ENCODE results near the gene CYP26C1.
"Not testable (repeated sequence)": the region's sequence is repeated elsewhere in the genome, so short reads cannot be mapped to it uniquely, and the experiment has no call there.

CYP26C1 gene

GRCh38 chr10:93097386-93097785, 36.8 kb downstream of the CYP26C1 start:
- ChIA-PET CTCF (interaction anchor here (0.5 to 1.0 kb wide), 4 partner anchors 17 to 981 kb away, joined by 3 to 4 read pairs (median 4); no protein-coding TSS in a partner anchor), POLR2A (ENCODE audit: low non-redundant PET) (no interaction called here)
- no peak for DNase-seq (ENCODE audit: low spot score)
- no peak overlapping the region for H3K27ac ChIP-seq
- no peak for TF ChIP-seq CTCF (conservative IDR thresholded peaks at IDR 0.05; ENCODE audit: low read depth)

GRCh38 chr10:93098816-93099215, 38.2 kb downstream of the CYP26C1 start:
- H3K27ac ChIP-seq: no peak overlapping the region
- ChIA-PET CTCF (interaction anchor here (0.6 to 0.8 kb wide), 2 partner anchors 16 to 19 kb away, joined by 3 to 5 read pairs; no protein-coding TSS in a partner anchor), POLR2A (ENCODE audit: low non-redundant PET) (no interaction called here)
- DNase-seq (ENCODE audit: low spot score): no peak
- TF ChIP-seq CTCF (conservative IDR thresholded peaks at IDR 0.05; ENCODE audit: low read depth): no peak

GRCh38 chr10:93099670-93100069, 39.1 kb downstream of the CYP26C1 start:
- ChIA-PET POLR2A (ENCODE audit: low non-redundant PET) (no interaction called here), CTCF (interaction anchor here (0.6 kb wide), 1 partner anchor 94 kb away, joined by 5 read pairs; no protein-coding TSS in a partner anchor)
- no peak for TF ChIP-seq CTCF (conservative IDR thresholded peaks at IDR 0.05; ENCODE audit: low read depth)
- no peak overlapping the region for H3K27ac ChIP-seq
- no peak for DNase-seq (ENCODE audit: low spot score)

- H3K27ac ChIP-seq; POLR2A ChIA-PET (ENCODE audit: low non-redundant PET); DNase-seq (ENCODE audit: low spot score): not testable (repeated sequence)
- CTCF ChIA-PET: interaction anchor here (0.8 kb wide), 1 partner anchor 15 kb away, joined by 3 read pairs; no protein-coding TSS in a partner anchor
Observed at GRCh38 chr10:93101148-93101547, 40.5 kb downstream of the CYP26C1 start.

- DNase-seq (ENCODE audit: low spot score): no peak
- TF ChIP-seq CTCF (conservative IDR thresholded peaks at IDR 0.05; ENCODE audit: low read depth): no peak
- ChIA-PET POLR2A (ENCODE audit: low non-redundant PET) (no interaction called here), CTCF (no interaction called here)
- H3K27ac ChIP-seq: no peak overlapping the region
Observed at GRCh38 chr10:93103953-93104352, 43.4 kb downstream of the CYP26C1 start.

- DNase-seq (ENCODE audit: low spot score): no peak
- ChIA-PET CTCF (no interaction called here), POLR2A (ENCODE audit: low non-redundant PET) (no interaction called here)
- TF ChIP-seq CTCF (conservative IDR thresholded peaks at IDR 0.05; ENCODE audit: low read depth): no peak
- H3K27ac ChIP-seq: no peak overlapping the region
Observed at GRCh38 chr10:93106631-93107072, 46.1 kb downstream of the CYP26C1 start.

GRCh38 chr10:93110472-93111146, 50.0 kb downstream of the CYP26C1 start:
- POLR2A ChIA-PET (ENCODE audit: low non-redundant PET): no interaction called here
- no peak for DNase-seq (ENCODE audit: low spot score)
- TF ChIP-seq CTCF (conservative IDR thresholded peaks at IDR 0.05; ENCODE audit: low read depth): no peak
- no peak overlapping the region for H3K27ac ChIP-seq
- CTCF ChIA-PET: interaction anchor here (0.6 to 0.7 kb wide), 2 partner anchors 130 to 218 kb away, joined by 3 to 4 read pairs; no protein-coding TSS in a partner anchor

All from RWPE1 (cell line).